OCI-LY7 (cell line): ENCODE measurements around the gene CFHR3. TPM values are rescaled to one million over a fixed set of nuclear protein-coding genes. Genes with fewer than 3 reads are reported as not detected.

Experiments used
- BruUV-seq: library from RNA; stranded (reverse); fragments of 400-500 nt; replicated peaks from 2 replicates; lab custom pipeline; 2021; lab: Mats Ljungman, UMichigan
- CTCF ChIA-PET: fragments of 300-600 bp; sonication (Branson Sonifier 250); formaldehyde crosslinking; loops from one replicate; lab custom pipeline; 2022; ENCODE audit warnings: antibody characterized with exemption; ENCODE audit not compliant: unreplicated experiment; lab: Charles Lee
- POLR2A ChIA-PET: fragments of 300-600 bp; sonication (Branson Sonifier 250); formaldehyde crosslinking; loops from one replicate; lab custom pipeline; 2022; ENCODE audit warnings: antibody characterized with exemption; lab: Charles Lee
- DNase-seq: peaks from one replicate; pipeline ENCODE4 v3.0.0-alpha.2; 2015; ENCODE audit warnings: low spot score
- H2AFZ ChIP-seq: fragments of 200-600 bp; sonication (generic), shearing (Covaris generic); 2 replicates; pipeline ENCODE4 v1.6.1; 2014; ENCODE audit warnings: mild to moderate bottlenecking, antibody characterized with exemption, low read length, moderate library complexity
- H3K27ac ChIP-seq: fragments of 200-600 bp; sonication (generic); 2 replicates; pipeline ENCODE4 v1.5.1; 2014; ENCODE audit warnings: mixed run types, low read depth, mild to moderate bottlenecking, moderate library complexity, low read length, inconsistent platforms; ENCODE audit not compliant: poor library complexity, severe bottlenecking
- H3K36me3 ChIP-seq: fragments of 200-600 bp; sonication (generic); 2 replicates; pipeline ENCODE4 v1.6.1; 2014; ENCODE audit warnings: mild to moderate bottlenecking, antibody characterized with exemption, low read length, moderate library complexity, mixed read lengths; ENCODE audit not compliant: insufficient read depth
- H3K4me1 ChIP-seq: fragments of 200-600 bp; sonication (generic); 2 replicates; pipeline ENCODE4 v1.5.1; 2014; ENCODE audit warnings: mild to moderate bottlenecking, low read length; ENCODE audit not compliant: insufficient read depth, poor library complexity, severe bottlenecking
- H3K4me2 ChIP-seq: fragments of 200-600 bp; sonication (generic); 2 replicates; pipeline ENCODE4 v1.6.1; 2014; ENCODE audit warnings: mild to moderate bottlenecking, low read length
- H3K4me3 ChIP-seq: fragments of 200-600 bp; sonication (generic); 2 replicates; pipeline ENCODE4 v1.5.1; 2014; ENCODE audit warnings: mild to moderate bottlenecking, low read depth, low read length; ENCODE audit not compliant: poor library complexity, severe bottlenecking
- H3K79me2 ChIP-seq: fragments of 200-600 bp; sonication (generic); 2 replicates; pipeline ENCODE4 v1.6.1; 2016; ENCODE audit warnings: low read depth, mild to moderate bottlenecking, low read length, moderate library complexity, mixed read lengths; ENCODE audit not compliant: insufficient read depth
- H3K9me2 ChIP-seq: fragments of 200-600 bp; sonication (generic); 2 replicates; pipeline ENCODE4 v1.6.1; 2016; ENCODE audit warnings: mild to moderate bottlenecking, low read length, mixed read lengths; ENCODE audit not compliant: insufficient read depth
- H3K9me3 ChIP-seq: fragments of 200-600 bp; sonication (generic); 2 replicates; pipeline ENCODE4 v1.6.1; 2014; ENCODE audit warnings: mild to moderate bottlenecking, mixed run types, low read length, mixed read lengths
- H4K20me1 ChIP-seq: fragments of 200-600 bp; sonication (generic); 2 replicates; pipeline ENCODE4 v1.6.1; 2014; ENCODE audit warnings: mild to moderate bottlenecking, antibody characterized with exemption, low read length, moderate library complexity, mixed read lengths; ENCODE audit not compliant: insufficient read depth
- CTCF ChIP-seq: fragments of 200-600 bp; sonication (generic); conservative IDR thresholded peaks from 2 replicates; pipeline ENCODE4 v1.5.1; 2014; ENCODE audit warnings: mild to moderate bottlenecking, antibody characterized with exemption, low read length, moderate library complexity, mixed read lengths
- EZH2phosphoT487 ChIP-seq: fragments of 200-600 bp; sonication (generic); IDR thresholded peaks from 2 replicates; pipeline ENCODE4 v1.6.1; 2018; ENCODE audit warnings: low read depth, borderline replicate concordance, mild to moderate bottlenecking, mixed run types, antibody characterized with exemption, low read length, moderate library complexity, mixed read lengths
- intact Hi-C: fragments of 100-400 bp; cut with micrococcal nuclease; formaldehyde crosslinking; loops from one replicate; pipeline ENCODE4 v1.10.0; 2022; ENCODE audit not compliant: unreplicated experiment
- total RNA-seq, 2 experiments: library from RNA; depleted of rRNA in 1 of 2; stranded (reverse); fragments of >200 nt in 1 of 2; shearing (Covaris generic) in 1 of 2; gene quantifications; 2 replicates each; pipeline ENCODE4 v1.2.3, GENCODE V29; 2014 to 2022

CFHR3 gene
- total RNA-seq, 2 experiments from 2014 or later: not detected

DNA sequence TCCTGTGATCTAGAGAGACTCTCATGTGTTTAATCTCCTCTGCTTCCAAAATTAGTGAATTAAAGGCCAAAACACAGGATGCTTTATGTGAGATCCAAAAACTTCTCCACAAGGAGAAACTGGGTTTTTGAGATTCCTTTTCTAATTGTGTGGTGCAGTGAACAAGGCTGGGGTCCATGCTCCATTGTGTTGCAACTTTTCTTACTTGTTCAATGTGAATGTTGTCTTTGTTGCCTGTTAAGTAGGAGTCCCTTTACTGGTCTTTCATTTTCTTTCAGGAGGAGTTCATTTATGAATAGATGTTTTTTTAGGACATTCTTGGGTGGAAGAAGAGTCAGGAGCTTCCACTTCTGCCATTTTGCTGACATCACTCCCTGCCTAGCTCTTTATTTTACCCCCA is 40.6 kb upstream of the CFHR3 start:
- Histone ChIP-seq H3K4me3 (no peak overlapping the region), H3K79me2 (no peaks in the 10 kb centered on the region), H3K27ac (no peak overlapping the region), H3K36me3 (no peaks in the 10 kb centered on the region), H3K4me2 (no peak overlapping the region), H4K20me1 (no peaks in the 10 kb centered on the region), H3K4me1 (no peaks in the 10 kb centered on the region), H2AFZ (no peak overlapping the region), H3K9me2 (no peaks in the 10 kb centered on the region), H3K9me3 (no peaks in the 10 kb centered on the region)
- no peak for TF ChIP-seq EZH2phosphoT487
- no peak for TF ChIP-seq CTCF
- intact Hi-C loops: no loop called here
- no peak for DNase-seq
- ChIA-PET CTCF (no interaction called here), POLR2A (no interaction called here)
- no TSS peak for BruUV-seq

- no peak overlapping the region for H3K4me2 ChIP-seq
- intact Hi-C loops: no loop called here
- no peaks in the 10 kb centered on the region for H3K9me2 ChIP-seq
- H3K4me1 ChIP-seq: no peaks in the 10 kb centered on the region
- no peak for DNase-seq
- no peaks in the 10 kb centered on the region for H3K36me3 ChIP-seq
- TF ChIP-seq CTCF (no peak), EZH2phosphoT487 (no peak)
- H2AFZ ChIP-seq: no peak overlapping the region
- no peak overlapping the region for H3K27ac ChIP-seq
- POLR2A ChIA-PET: no interaction called here
- H3K4me3 ChIP-seq: no peak overlapping the region
- no peaks in the 10 kb centered on the region for H4K20me1 ChIP-seq
- BruUV-seq: no TSS peak
- H3K79me2 ChIP-seq: no peaks in the 10 kb centered on the region
- no peaks in the 10 kb centered on the region for H3K9me3 ChIP-seq
- CTCF ChIA-PET: no interaction called here
These were observed 40.2 kb upstream of the CFHR3 start for GRCh38 chr1:196734460-196734859.

DNA sequence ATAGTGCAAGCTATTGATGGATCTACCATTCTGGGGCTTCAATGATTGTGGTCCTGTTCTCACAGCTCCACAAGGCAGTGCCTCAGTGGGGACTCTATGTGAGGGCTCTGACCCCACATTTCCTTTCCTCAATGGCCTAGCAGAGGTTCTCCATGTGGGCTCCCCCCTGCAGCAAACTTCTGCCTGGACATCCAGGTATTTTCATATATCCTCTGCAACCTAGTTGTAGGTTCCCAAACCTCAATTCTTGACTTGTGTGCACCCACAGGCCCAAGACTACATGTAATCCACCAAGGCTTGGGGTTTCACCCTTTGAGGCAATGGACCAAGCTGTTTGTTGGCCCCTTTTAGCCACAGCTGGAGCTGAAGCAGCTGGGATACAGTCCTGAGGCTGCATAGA is 35.9 kb upstream of the CFHR3 start:
- Histone ChIP-seq H3K9me3 (0 out of 2 replicates have a peak, but pooled peaks cover 4% of the 10 kb centered on the region), H3K4me2 (no peak overlapping the region), H3K79me2 (no peaks in the 10 kb centered on the region), H3K4me3 (no peak overlapping the region), H3K27ac (no peak overlapping the region), H3K36me3 (no peaks in the 10 kb centered on the region), H4K20me1 (no peaks in the 10 kb centered on the region), H2AFZ (no peak overlapping the region), H3K4me1 (no peaks in the 10 kb centered on the region), H3K9me2 (no peaks in the 10 kb centered on the region)
- intact Hi-C loops: no loop called here
- BruUV-seq: no TSS peak
- CTCF ChIA-PET: no interaction called here
- POLR2A ChIA-PET: no interaction called here
- DNase-seq: no peak
- TF ChIP-seq EZH2phosphoT487 (no peak), CTCF (no peak)
